Fibroblast of the aortic adventitia (primary cell): Measurements from ENCODE around the gene PHACTR3. TPM values are rescaled to one million over a fixed set of nuclear protein-coding genes. Genes with fewer than 3 reads are reported as not detected.

ENCODE experiments used
- DNase-seq: peaks from one replicate; pipeline ENCODE4 v3.0.0-alpha.2; 2010; ENCODE audit warnings: low read depth
- H3K4me3 ChIP-seq: 2 replicates; pipeline ENCODE4 v1.5.1; 2011; ENCODE audit warnings: low read depth, mild to moderate bottlenecking, control low read depth, low read length, moderate library complexity
- CTCF ChIP-seq: IDR thresholded peaks from 2 replicates; pipeline ENCODE4 v1.5.1; 2011; ENCODE audit warnings: mild to moderate bottlenecking, low read length, control low read depth, inconsistent platforms; ENCODE audit not compliant: insufficient read depth
- total RNA-seq: library from RNA; depleted of rRNA; stranded (reverse); fragments of >200 nt; gene quantifications from 2 replicates; pipeline ENCODE4 v1.2.3, GENCODE V29; 2012; ENCODE audit warnings: low replicate concordance

PHACTR3 gene
- total RNA-seq, 1 donor = not detected

GRCh38 chr20:59706400-59706693 is 102.0 kb downstream of the PHACTR3 start:
- DNase-seq = no peak
- H3K4me3 ChIP-seq = no peak overlapping the region
- no peak for TF ChIP-seq CTCF

GRCh38 chr20:59708326-59708725 is 104.0 kb downstream of the PHACTR3 start:
- H3K4me3 ChIP-seq = no peak overlapping the region
- DNase-seq = no peak
- TF ChIP-seq CTCF = no peak

- no peak overlapping the region for H3K4me3 ChIP-seq
- no peak for DNase-seq
- TF ChIP-seq CTCF = no peak
Measured at GRCh38 chr20:59709636-59710035, 105.3 kb downstream of the PHACTR3 start.

- DNase-seq = no peak
- no peak for TF ChIP-seq CTCF
Measured at GRCh38 chr20:59718071-59718470, 113.7 kb downstream of the PHACTR3 start.

GRCh38 chr20:59718751-59719150 is 114.4 kb downstream of the PHACTR3 start:
- no peak for TF ChIP-seq CTCF
- DNase-seq = no peak

More at GRCh38 chr20:59718071-59718470, 113.7 kb downstream of the PHACTR3 start:
- H3K4me3 ChIP-seq = no peak overlapping the region

GRCh38 chr20:59720013-59720412 is 115.7 kb downstream of the PHACTR3 start:
- TF ChIP-seq CTCF = no peak
- DNase-seq = no peak
- no peak overlapping the region for H3K4me3 ChIP-seq

More at GRCh38 chr20:59718751-59719150, 114.4 kb downstream of the PHACTR3 start:
- no peak overlapping the region for H3K4me3 ChIP-seq

- no peak for TF ChIP-seq CTCF
- no peak overlapping the region for H3K4me3 ChIP-seq
- DNase-seq = no peak
Measured at GRCh38 chr20:59721386-59721785, 117.0 kb downstream of the PHACTR3 start.
